Stimulated activated CD8-positive, alpha-beta memory T cell treated with anti-CD3 and anti-CD28 coated beads, Interleukin-2, amount 100 ng/mL, for 48 hours (primary cell): ENCODE measurements around the gene FKBP7.
"Not testable (repeated sequence)": the region's sequence is repeated elsewhere in the genome, so short reads cannot be mapped to it uniquely, and the experiment has no call there.

ENCODE experiments used
- DNase-seq, 2 donors: peaks; one replicate each; pipeline ENCODE4 v3.0.0-alpha.2; 2020; ENCODE audit warnings: low read depth in 2 of 2

FKBP7 gene

GRCh38 chr2:178485356-178485755, 7.0 kb upstream of the FKBP7 start:
- no peak for DNase-seq

- DNase-seq: no peak
Observed at GRCh38 chr2:178484245-178485041, 6.0 kb upstream of the FKBP7 start.

- DNase-seq: no peak
Observed at GRCh38 chr2:178482437-178482836, 4.0 kb upstream of the FKBP7 start.

GRCh38 chr2:178480227-178481181, 2.1 kb upstream of the FKBP7 start, which contains the start of gene PLEKHA3:
TSS of gene PLEKHA3 (plus strand) at chr2:178480457. CDS start at chr2:178480870, 413 bp downstream.
- DNase-seq: peak; percentile 73 to 75

GRCh38 chr2:178479758-178480226, 1.4 kb upstream of the FKBP7 start:
- DNase-seq: no peak

GRCh38 chr2:178479275-178479616, 846 bp upstream of the FKBP7 start:
- DNase-seq: no peak

GRCh38 chr2:178478130-178478438, 316 bp downstream of the FKBP7 start:
- no peak for DNase-seq

- no peak for DNase-seq
Observed at GRCh38 chr2:178477443-178478129, 814 bp downstream of the FKBP7 start.

GRCh38 chr2:178476477-178476876, 1.9 kb downstream of the FKBP7 start:
- DNase-seq: no peak

- DNase-seq: no peak
Observed at GRCh38 chr2:178474560-178474959, 3.8 kb downstream of the FKBP7 start.

- DNase-seq: no peak
Observed at GRCh38 chr2:178473931-178474330, 4.5 kb downstream of the FKBP7 start.

- DNase-seq: no peak
Observed at GRCh38 chr2:178473373-178473772, 5.0 kb downstream of the FKBP7 start.

- DNase-seq: not testable (repeated sequence)
Observed at GRCh38 chr2:178471313-178471712, 7.1 kb downstream of the FKBP7 start.

- DNase-seq: no peak
Observed at GRCh38 chr2:178469219-178469849, 9.1 kb downstream of the FKBP7 start.

GRCh38 chr2:178457390-178457886, 21.0 kb downstream of the FKBP7 start:
- no peak for DNase-seq

GRCh38 chr2:178455947-178456346, 22.5 kb downstream of the FKBP7 start:
- no peak for DNase-seq

- DNase-seq: no peak
Observed at GRCh38 chr2:178452870-178453269, 25.5 kb downstream of the FKBP7 start.

GRCh38 chr2:178452334-178452733, 26.1 kb downstream of the FKBP7 start:
- DNase-seq: no peak

- DNase-seq: peak; percentile 95 to 96
Observed at GRCh38 chr2:178450774-178451525, 27.4 kb downstream of the FKBP7 start, which contains the start of the genes PJVK and PRKRA. TSS of gene PJVK (plus strand) at chr2:178451378. CDS start at chr2:178453410, 2,032 bp downstream. TSS of gene PRKRA (minus strand) at chr2:178451175. CDS start at chr2:178451030, 145 bp downstream.

GRCh38 chr2:178450524-178450773, 28.0 kb downstream of the FKBP7 start:
- no peak for DNase-seq
